Superior temporal gyrus (tissue), 1 donor: Measurements from ENCODE around the gene MRPL20.
"Not testable (repeated sequence)": the region's sequence is repeated elsewhere in the genome, so short reads cannot be mapped to it uniquely, and the experiment has no call there.

Experiments
- DNase-seq: peaks from one replicate; pipeline ENCODE4 v3.0.0-alpha.2; 2016; ENCODE audit errors: extremely low spot score

MRPL20 gene

DNA sequence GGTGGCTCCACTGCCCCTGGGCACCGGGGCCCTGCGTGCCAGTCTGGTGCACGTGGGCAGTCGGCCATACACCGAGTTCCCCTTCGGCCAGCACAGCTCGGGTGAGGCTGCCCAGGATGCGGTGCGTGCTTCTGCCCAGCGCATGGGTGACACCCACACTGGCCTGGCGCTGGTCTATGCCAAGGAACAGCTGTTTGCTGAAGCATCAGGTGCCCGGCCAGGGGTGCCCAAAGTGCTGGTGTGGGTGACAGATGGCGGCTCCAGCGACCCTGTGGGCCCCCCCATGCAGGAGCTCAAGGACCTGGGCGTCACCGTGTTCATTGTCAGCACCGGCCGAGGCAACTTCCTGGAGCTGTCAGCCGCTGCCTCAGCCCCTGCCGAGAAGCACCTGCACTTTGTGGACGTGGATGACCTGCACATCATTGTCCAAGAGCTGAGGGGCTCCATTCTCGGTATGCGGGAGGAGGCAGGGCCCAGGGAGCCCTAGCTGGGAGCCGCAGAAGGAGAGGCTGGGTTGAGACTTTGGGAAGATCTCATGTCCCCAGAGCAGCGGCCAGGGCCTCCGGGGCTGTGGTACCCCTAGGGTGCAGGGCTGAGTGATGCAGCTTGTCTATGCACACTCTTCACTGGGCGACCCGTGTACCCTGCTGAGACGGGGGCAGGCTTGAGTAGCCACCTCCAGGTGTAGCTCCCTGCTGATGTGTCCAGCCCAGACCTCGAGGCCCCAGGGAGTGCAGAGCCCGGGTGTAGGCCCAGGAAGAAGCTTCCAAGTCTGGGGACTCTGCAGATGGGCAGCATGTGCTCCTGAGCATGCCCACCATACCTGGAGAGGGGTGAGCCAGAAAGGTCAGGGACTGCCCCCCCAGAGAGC lies 30.2 kb upstream of the MRPL20 start:
- no peak for DNase-seq

DNA sequence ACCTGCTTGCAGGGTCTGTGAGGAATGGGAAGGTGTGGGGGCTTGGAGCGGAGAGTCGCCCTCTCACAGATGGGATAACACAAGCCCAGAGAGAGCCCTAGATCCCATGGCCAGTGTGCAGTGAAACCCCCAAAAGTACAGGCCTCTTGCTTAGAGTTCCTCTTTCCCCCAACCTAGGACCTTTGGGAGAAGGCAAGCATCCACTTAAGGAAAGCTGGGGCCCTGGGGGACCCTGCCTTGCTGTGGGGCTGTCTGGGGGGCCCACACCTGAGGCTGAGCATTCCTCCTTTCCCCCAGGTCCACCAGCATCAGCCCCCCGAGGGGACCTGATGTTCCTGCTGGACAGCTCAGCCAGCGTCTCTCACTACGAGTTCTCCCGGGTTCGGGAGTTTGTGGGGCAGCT lies 29.5 kb upstream of the MRPL20 start:
- no peak for DNase-seq

DNA sequence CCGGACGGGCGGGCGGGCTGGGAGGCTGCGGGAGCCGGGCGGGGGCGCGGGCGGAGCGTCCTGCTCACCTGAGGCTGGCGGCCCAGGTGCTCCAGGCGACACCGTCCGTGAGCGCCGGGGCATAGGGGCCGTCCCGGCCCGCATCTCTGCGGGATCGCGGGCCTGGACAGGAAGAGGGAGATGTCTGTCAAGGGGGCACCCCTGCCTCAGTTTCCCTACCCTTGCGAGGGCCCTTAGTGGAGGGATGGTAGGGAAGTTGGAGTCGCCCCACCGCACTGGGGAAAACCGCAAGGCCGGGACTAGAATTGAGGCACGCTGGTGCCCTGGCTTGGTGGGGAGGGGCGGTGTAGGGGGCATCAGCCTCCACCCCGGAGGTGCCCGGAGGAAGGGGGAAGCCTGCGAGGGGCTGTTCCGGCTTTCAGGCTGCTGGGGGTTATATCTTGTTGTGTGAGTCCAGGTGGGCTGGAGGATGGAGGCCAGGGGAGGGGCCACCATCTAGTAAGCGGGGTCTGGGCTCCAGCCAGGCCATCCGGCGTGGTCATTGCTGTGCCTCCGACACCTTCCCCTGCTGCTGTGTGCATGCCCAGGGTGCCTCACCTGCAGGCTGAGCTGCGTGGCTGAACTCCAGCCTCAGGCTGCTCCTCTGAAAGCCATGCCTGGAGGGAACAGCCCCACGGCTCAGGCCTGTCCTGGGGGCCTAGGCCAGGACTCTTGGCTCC lies 29.0 kb upstream of the MRPL20 start:
- no peak for DNase-seq

DNA sequence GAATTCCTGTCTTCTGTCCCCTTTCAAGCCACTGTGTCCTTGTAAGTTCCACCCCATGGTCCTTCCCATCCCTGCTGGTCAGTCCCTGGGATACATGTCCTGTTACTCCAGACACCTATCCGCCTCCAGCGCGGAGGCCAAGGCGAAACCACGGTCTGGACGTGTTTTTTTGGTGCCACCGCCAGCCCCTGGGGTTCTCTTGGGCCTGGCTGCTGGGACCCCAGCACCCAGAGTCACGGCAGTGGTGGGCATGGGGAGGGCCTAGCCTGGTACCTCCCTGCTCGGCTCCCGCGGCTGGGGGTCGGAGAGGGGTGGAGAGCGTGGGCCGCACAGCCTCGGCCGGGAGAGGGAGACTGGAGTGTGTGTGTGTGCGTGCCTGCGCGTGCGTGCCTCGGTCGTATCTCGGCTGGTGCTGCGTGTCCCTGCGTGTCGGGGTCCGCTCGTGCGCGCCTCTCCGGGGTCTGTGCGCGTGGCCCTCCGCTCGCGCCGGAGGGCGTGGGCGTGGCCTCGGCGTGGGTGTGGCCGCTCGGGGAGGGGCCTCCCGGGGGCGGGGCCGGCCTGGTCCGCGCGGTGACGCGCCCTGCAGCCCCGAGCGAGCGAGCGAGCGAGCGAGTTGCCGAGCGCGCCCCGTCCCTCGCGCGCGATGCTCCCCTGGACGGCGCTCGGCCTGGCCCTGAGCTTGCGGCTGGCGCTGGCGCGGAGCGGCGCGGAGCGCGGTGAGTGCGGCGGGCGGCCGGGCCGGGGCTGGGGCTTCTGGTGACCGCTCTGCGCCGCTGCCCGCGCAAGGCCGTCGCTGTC lies 28.2 kb upstream of the MRPL20 start, which contains the start of gene VWA1:
TSS of gene VWA1 (plus strand) at position 585 of the 798 bp plus-strand sequence. CDS start at position 644, 59 bp downstream.
- peak; percentile 65 for DNase-seq

DNA sequence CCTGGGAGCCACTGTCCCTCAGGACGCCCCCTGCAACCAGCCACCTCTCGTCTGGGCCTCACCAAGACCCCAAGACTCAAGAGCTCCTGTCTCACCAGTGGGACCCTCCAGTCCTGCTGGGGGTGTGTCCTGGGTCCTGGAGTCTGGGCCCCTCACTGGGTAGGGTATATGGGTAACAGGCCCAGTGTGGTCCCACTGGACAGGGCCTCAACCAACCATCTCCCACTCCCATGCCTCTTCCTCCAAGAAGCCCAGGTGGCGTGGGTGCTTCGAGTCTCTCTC lies 27.7 kb upstream of the MRPL20 start:
- DNase-seq, result no peak

DNA sequence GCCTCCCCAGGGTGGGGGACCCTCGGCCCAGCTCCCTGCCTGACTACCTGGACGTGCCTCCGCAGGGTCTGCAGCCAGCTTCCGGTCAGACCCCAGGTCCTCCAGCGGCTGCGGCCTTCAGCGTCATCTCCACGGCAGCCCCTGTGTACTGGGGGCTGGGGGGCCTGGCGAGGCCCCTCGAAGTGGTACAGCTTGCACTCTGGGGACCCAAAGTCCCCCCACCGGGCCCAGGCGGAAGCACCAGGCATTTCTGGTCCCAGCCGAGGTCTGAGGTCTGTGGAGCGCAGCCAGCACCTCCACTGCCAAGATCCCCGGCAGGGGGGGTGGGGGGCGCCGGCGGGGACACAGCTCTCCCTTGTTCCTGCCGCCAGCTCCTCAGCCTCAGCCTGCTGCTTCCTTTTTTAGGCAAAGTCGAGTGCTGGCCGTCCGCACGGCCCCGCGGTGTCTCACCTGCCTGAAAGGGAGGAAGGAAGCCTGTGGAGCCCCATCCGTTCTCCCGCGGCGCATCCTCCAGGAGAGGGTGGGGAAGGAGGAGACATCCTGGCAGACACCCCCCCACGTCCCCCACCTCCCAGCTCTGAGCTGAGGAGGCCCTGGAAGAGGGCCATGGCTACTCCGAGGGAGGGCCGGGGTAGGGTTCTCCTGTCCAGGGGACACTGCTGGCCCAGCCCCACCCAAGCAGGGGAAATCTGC lies 27.2 kb upstream of the MRPL20 start:
- DNase-seq, result peak; percentile 63

DNA sequence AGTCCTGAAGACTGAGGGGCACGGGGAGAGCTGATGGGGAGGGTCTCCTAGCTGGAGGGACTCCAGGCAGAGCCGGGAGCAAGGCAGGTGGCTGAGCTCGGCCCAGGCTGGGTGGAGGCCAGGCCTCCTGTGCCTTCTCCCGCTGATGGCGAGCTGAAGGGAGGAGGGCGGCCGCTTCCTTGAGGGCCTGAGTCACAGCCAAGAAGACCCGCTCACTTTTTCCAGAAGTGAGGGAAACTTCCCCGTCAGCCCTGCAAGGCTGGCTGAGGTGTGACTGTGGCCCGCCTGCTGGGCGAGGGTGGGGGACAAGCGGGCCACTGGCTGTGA lies 26.7 kb upstream of the MRPL20 start:
- DNase-seq, result no peak

DNA sequence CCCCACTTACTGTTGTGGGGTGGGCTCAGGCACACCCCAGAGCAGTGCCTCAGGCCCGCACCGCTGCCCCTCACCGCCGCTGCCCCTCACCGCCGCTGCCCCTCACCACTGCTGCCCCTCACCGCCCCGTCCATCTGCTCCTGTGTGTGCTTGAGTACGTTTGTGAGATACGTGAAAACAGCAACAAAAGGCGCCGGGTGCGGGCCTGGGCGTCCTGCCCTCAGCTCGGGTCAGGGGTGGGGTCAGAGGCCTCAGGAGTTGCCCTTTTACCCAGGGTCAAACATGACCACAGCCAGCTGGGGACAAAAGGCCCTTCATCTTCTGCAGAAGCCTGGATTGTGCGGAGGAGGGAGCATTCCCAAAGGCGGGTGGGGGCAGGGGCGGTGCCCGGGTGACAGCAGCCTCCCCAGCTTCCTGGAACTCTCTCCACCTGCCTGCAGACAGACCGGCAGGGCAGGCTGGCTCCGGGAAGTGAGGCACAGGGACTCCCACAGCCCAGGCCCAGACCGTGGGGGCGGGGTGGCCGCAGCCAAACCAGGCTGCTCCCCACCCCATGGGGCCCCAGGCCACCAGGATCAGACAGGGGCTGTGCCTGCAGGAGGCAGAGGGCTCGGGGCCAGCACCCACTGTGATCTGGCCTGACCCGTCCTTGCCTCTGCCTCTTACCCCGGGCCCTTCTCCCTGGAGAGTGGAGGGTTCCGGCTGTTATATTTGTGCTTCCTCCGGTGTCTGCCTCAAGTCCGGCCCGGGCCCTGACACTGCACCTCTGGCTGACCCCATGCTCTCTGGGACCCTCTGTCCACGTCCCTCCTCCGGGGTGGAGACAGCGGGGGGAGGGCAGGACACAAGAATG lies 26.1 kb upstream of the MRPL20 start:
- DNase-seq, result peak; percentile 76

DNA sequence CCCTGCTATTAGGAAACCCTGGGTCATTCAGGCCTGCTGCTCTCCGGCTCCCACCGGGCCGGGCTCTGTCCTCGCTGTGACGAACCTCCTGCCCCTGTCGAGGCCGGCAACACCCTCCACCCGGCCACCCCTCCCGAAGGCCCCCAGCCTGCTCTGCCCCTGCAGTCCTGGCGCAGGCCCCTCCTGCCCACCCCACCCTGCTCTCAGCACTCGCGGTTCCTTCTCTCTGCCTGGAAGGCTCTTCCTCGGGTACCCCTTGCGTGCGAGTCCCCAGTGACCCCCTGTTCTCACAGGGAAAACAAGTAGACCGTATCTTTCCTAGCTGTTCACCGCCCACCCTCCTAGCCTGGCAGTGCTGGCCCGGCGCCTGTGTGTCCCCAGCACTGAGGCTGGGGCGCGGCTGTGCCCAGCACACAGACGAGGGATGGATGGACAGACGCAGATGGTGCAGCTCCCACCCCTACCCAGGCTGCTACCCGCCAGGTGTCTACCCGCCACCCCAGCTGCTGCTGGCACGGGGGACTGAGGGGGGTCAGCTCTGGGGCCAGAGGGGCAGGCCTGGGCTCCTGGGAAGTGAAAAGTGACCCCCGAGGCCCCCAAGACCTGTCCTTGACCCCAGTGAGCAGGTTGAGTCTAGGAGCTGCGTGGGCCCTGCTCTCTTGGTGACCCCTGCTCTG lies 25.3 kb upstream of the MRPL20 start:
- DNase-seq, result no peak

DNA sequence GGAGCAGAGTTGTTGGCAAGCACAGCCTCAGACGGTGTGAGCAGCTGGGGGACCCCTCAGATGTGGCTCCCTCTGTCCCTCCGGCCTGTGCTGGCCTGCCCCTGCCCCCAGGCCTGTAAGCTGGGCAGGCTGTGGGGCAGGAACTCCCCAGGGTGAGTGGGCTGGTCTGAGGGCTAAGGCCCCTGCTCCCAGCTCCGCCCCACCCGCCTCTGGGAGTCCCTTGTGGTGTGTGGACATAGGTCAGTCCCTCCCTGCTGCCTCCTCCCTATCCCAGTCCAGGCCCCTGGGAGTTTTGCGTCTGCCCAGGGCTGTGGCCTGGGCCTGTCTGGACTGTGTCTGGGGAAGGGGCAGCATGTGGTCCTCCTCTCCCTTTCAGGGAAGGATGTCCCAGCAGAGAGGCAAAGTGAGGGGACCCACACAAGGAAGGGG lies 24.8 kb upstream of the MRPL20 start:
- DNase-seq, result peak; percentile 44

DNA sequence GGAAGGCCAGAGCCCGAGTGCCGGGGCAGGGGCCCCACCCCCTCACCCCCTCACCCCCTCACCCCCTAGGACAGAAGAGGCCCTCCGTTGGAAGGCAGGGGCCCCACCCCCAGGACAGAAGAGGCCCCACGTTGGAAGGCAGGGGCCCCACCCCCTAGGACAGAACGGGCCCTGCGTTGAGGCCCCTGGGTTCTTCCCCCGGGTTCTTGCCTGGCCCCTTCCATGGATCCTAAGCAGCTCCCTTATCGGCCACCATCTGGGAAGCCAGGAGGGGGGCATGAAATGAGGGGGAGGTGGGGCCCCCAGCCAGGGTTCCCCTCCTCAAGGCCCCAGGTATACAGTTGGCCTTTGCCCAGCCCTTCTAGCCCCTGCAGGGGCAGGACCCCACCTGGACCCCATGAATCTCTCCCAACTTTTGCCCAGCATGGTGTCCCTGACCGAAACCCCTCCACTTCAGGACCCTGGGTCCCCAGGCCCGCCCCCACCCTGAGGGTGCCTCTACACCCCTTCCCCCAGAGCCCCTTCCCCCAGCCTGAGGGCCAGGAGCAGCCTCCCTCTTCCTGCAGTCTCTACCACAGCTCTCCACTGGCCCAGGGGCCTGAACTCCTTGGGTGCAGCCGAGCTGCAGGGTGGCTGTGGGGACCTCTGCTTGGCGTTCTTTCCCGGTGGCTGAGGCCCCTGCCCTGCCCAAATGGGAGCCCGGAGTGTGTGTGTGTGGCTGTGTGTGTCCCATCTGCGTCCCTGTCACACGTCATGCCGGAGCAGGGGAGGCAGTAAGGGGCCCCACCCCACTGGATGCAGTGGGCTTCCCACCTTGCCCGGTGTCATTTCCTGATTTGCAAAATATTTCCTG lies 24.1 kb upstream of the MRPL20 start:
- no peak for DNase-seq

DNA sequence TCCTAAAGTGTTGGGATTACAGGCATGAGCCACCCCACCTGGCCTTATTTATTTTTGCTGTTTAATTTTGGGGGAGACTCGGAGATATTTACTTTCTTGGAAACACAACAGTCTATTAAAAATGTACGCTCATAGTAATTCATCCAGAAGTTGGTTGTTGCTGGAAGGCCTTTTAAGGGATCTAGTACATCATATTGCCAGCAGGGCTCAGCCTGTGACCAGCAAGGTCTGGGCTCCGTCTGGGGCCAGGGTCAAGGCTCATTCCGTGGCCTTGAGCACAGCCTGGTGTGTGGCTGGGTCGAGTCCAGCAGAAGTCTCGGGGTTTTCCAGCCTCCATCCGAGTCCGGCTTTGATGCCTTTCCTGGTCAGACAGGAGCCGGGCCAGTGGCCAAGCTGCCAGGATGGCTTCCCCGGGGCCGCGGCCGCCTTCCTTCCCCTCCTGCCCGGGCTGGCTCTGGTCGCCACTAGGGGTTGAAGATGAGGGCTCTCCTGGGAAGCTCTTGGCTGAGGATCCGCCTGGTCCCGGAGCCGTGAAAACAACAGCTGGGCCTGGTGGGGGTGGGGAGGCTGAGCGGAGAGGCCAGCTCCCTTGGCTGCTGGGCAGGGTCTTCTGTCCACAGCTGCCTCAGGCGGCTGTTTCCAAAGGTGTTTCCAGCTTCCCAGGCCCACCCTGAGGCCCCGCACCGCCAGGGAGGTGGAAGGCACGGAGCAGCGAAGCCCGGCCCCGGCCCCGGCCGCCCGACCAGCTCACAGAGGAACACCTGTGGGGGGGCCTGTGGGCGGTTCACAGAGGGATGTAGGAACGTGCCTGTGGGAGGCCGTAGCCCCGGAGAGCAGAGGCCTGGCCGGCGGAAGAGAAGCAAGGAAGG lies 23.3 kb upstream of the MRPL20 start:
- DNase-seq, result peak; percentile 67

DNA sequence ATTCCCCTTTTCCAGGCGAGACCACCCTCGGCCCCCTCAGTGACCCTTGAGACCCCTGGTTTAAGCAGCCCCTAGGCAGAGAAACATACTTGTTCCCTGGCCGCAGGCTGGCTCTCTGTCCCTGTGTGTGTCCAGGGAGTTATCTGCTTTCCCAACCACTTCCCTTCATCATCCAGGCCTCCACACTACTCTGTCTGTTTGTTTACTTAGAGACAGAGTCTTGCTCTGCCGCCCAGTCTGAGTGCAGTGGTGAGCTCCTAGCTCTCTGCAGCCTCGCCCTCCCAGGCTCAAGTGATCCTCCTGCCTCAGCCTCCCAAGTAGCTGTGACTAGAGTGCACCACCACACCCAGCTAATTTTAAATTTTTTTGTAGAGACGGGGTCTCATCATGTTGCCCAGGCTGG lies 22.6 kb upstream of the MRPL20 start:
- no peak for DNase-seq

DNA sequence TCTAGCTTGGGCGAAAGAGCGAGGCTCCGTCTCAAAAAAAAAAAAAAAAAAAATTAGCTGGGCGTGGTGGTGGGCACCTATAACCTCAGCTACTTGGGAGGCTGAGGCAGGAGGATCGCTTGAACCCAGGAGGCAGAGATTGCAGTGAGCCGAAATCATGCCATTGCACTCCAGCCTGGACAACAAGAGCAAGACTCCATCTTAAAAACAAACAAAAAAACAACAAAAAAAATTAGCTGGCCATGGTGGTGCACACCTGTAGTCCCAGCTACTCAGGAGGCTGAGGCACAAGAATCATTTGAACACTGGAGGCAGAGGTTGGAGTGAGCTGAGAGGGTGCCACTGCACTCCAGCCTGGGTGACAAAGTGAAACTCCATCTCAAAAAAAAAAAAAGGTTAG lies 21.9 kb upstream of the MRPL20 start:
- DNase-seq, result not testable (repeated sequence)

DNA sequence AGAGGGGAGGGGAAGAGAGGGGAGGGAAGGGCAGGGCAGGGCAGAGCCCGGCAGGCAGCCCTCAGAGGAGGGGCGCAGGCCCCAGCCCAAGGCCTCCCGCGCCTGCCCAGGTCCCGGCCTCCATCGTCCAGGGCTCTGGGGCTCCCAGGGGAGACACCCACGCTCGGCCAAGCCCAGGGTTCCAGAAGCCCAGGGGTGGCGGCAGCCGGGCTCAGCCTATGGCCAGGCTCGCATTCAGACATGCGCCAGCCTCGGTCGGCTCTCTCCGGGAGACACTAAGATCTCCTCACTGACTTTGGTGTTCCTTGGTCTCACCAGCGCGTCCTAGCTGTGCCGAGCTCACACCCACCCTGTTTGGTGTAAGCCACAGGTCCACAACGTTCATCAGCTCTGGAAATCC lies 21.1 kb upstream of the MRPL20 start:
- no peak for DNase-seq

DNA sequence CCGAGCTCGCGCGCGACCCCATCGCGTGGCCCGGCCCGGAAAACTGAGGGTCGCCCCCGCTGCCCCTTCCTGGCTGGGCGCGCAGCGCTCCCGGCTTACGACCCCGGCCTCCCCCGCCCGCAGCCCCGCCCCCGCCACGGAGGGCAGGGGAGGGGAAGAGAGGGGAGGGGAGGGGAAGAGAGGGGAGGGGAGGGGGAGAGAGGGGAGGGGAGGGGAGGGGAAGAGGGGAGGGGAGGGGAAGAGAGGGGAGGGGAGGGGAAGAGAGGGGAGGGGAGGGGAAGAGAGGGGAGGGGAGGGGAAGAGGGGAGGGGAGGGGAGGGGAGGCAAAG lies 20.7 kb upstream of the MRPL20 start:
- no peak for DNase-seq

DNA sequence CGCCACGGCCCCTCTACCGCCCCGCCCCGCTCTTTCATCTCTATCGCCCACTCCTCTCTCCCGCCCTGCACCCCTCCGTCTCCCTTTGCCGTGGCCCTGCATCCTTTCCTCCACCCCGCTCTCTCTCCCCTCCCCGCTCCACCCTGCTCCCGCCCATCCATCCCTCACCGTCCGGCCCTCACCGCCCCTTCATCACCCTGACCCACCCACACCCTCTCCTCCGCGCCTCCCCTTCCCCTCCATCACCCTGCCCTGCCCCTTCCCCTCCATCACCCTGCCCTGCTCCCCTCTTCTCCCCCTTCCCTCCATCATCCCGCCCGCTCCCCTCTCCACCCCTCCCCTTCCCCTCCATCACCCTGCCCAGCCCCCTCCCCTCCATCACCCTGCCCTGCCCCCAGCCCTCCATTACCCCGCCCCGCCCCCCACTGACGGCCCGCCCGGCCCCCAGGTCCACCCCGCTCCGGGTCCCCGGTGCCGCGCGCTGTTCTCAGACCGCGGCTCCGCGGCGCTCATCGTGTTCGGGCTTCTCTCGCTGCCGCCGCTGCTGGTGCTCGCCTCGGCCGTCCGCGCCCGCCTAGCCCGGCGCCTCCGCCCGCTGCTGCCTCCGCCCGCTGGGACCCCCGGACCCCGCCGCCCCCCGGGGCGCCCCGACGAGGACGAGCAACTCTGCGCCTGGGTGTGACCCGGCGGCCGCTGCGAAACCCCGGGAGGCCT lies 20.2 kb upstream of the MRPL20 start:
- DNase-seq, result no peak

DNA sequence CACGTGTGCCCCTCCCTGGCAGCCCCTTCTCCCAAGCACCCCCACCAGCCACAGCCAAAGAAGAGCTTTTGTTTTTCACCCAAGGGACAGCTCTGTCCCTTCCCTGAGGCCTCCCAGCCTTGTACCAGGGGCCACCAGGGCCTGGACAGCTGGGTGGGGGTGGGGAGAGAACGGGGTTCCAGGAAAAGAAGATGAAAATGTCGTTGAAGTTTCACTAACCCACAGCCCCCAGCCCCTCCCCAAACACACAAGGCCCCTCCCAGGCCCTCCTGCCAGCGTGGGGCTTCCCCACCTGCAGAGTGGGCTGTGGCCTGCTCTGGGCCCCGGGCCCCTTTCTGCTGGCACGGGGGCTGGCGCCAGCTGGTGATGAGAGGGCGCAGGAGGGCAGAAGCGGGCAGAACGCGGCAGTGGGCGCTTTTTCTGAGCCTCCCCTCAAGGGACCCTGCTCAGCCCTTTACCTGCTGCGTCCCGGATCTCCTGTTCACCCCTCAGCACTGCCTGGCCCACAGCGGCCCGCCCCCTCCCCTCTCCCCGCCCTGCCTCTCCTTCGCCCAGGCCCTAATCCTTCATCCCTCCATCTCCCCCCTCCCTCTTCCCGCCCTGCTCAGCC lies 19.5 kb upstream of the MRPL20 start:
- peak; percentile 81 for DNase-seq
